CD4-positive, alpha-beta T cell (primary cell): ENCODE data around the gene CILP. TPM values are rescaled to one million over a fixed set of nuclear protein-coding genes. Genes with fewer than 3 reads are reported as not detected.
"Not testable (repeated sequence)": the region's sequence is repeated elsewhere in the genome, so short reads cannot be mapped to it uniquely, and the experiment has no call there.

ENCODE experiments used
- ATAC-seq: fragments of 200-7000 bp; cut with Tn5 transposase; one replicate; pipeline ENCODE4 v1.10.0; 2022; ENCODE audit warnings: mild to moderate bottlenecking; ENCODE audit not compliant: poor library complexity
- CTCF ChIA-PET: fragments of 350-600 bp; sonication (Branson Sonifier 250); formaldehyde crosslinking; loops from one replicate; lab custom pipeline; 2021; ENCODE audit warnings: antibody characterized with exemption, inconsistent platforms; lab: Charles Lee
- POLR2A ChIA-PET: fragments of 350-600 bp; sonication (Branson Sonifier 250); formaldehyde crosslinking; loops from one replicate; lab custom pipeline; 2021; ENCODE audit warnings: antibody characterized with exemption, inconsistent platforms; lab: Charles Lee
- DNase-seq, 14 experiments: peaks; one replicate each; pipeline ENCODE4 v3.0.0-alpha.2; 2013 to 2020; ENCODE audit warnings: mixed read lengths in 2 of 14
- H3K27ac ChIP-seq, 2 donors: one replicate each; pipeline versions ENCODE4 v1.5.1 to v1.7.0; 2013; ENCODE audit warnings: low read length in 2 of 2, low read depth in 1 of 2, mild to moderate bottlenecking in 1 of 2
- H3K27me3 ChIP-seq, 2 experiments: 1 replicate in 1 of 2; 2 replicates in 1 of 2; pipeline versions ENCODE4 v1.6.1 to v1.7.0; 2013; ENCODE audit warnings: low read length in 2 of 2, control low read depth in 1 of 2, mild to moderate bottlenecking in 1 of 2, moderate library complexity in 1 of 2; ENCODE audit not compliant: insufficient read depth in 2 of 2, control insufficient read depth in 1 of 2
- H3K36me3 ChIP-seq: one replicate; pipeline ENCODE4 v1.6.1; 2013; ENCODE audit warnings: low read length, control low read depth; ENCODE audit not compliant: insufficient read depth
- H3K4me1 ChIP-seq: one replicate; pipeline ENCODE4 v1.6.1; 2013; ENCODE audit warnings: low read length, control low read depth; ENCODE audit not compliant: insufficient read depth
- H3K4me3 ChIP-seq: one replicate; pipeline ENCODE4 v1.5.1; 2013; ENCODE audit warnings: mild to moderate bottlenecking, low read length, moderate library complexity
- H3K9me3 ChIP-seq, 2 experiments: 1 replicate in 1 of 2; 2 replicates in 1 of 2; pipeline versions ENCODE4 v1.6.1 to v1.7.0; 2013; ENCODE audit warnings: low read length in 2 of 2, mild to moderate bottlenecking in 2 of 2, control low read depth in 1 of 2, moderate library complexity in 1 of 2; ENCODE audit not compliant: control insufficient read depth in 1 of 2, insufficient read depth in 1 of 2
- H3K27ac Mint-ChIP-seq: one replicate; pipeline ENCODE4 v1.8.0; 2020; ENCODE audit warnings: mixed read lengths
- H3K27me3 Mint-ChIP-seq: one replicate; pipeline ENCODE4 v1.8.0; 2021; ENCODE audit warnings: mixed read lengths
- H3K36me3 Mint-ChIP-seq: one replicate; pipeline ENCODE4 v1.8.0; 2021; ENCODE audit warnings: low read depth, mixed read lengths
- H3K4me1 Mint-ChIP-seq: one replicate; pipeline ENCODE4 v1.8.0; 2021; ENCODE audit warnings: low read depth, mixed read lengths
- H3K4me3 Mint-ChIP-seq: one replicate; pipeline ENCODE4 v1.8.0; 2020; ENCODE audit warnings: mild to moderate bottlenecking, mixed read lengths
- H3K9me3 Mint-ChIP-seq: one replicate; pipeline ENCODE4 v1.8.0; 2020; ENCODE audit warnings: mixed read lengths
- CTCF ChIP-seq: fragments of 200-600 bp; IDR thresholded peaks from one replicate; pipeline ENCODE4 v1.8.0; 2022; ENCODE audit warnings: antibody characterized with exemption, mild to moderate bottlenecking
- intact Hi-C, 2 experiments: fragments of 100-400 bp; cut with DNase I in 1 of 2; cut with micrococcal nuclease in 1 of 2; formaldehyde crosslinking; loops; one replicate each; pipeline versions ENCODE4 v1.15.1 to v1.9.0; 2023 to 2025; cut with DNase I, micrococcal nuclease
- total RNA-seq, 174 experiments: library from RNA in 2 of 174; stranded (reverse) in 2 of 174; gene quantifications; one replicate each; pipeline ENCODE4 v1.2.3 and lab custom pipeline; 2021 to 2026

CILP gene
- total RNA-seq, 2 experiments from 2014 or later: 0.31 to 0.33 TPM

- ATAC-seq (no peak), DNase-seq (no peak)
- ChIA-PET CTCF (interaction anchor here (0.7 kb wide), 1 partner anchor 10 kb away, joined by 3 read pairs; no protein-coding TSS in a partner anchor), POLR2A (no interaction called here)
- no peak overlapping the region for H3K4me3 ChIP-seq
- no peaks in the 10 kb centered on the region for H3K27me3 ChIP-seq
- TF ChIP-seq CTCF: no peak
- Mint-ChIP-seq H3K9me3 (no peaks in the 10 kb centered on the region), H3K27me3 (no peaks in the 10 kb centered on the region), H3K4me1 (no peaks in the 10 kb centered on the region), H3K4me3 (no peak overlapping the region), H3K36me3 (no peaks in the 10 kb centered on the region), H3K27ac (no peak overlapping the region)
- H3K4me1 ChIP-seq: no peaks in the 10 kb centered on the region
- intact Hi-C loops: no loop called here
- no peaks in the 10 kb centered on the region for H3K9me3 ChIP-seq
- H3K36me3 ChIP-seq: no peaks in the 10 kb centered on the region
- no peak overlapping the region for H3K27ac ChIP-seq
These were observed 19.3 kb downstream of the CILP start for GRCh38 chr15:65192016-65192415.

GRCh38 chr15:65189102-65189740 is 22.1 kb downstream of the CILP start:
- ATAC-seq (no peak), DNase-seq (peak in 3 of 14 experiments; percentile 21 to 36 (median 23))
- TF ChIP-seq CTCF: no peak
- H3K27me3 Mint-ChIP-seq: no peaks in the 10 kb centered on the region
- no peak overlapping the region for H3K4me3 ChIP-seq
- H3K27me3 ChIP-seq: no peaks in the 10 kb centered on the region
- no peaks in the 10 kb centered on the region for H3K9me3 ChIP-seq
- no peaks in the 10 kb centered on the region for H3K9me3 Mint-ChIP-seq
- peaks cover 9% of the 10 kb centered on the region for H3K4me1 Mint-ChIP-seq
- ChIA-PET POLR2A (no interaction called here), CTCF (no interaction called here)
- H3K4me3 Mint-ChIP-seq: no peak overlapping the region
- no peak overlapping the region for H3K27ac ChIP-seq
- peaks cover 7% of the 10 kb centered on the region for H3K4me1 ChIP-seq
- no peaks in the 10 kb centered on the region for H3K36me3 ChIP-seq
- no peak overlapping the region for H3K27ac Mint-ChIP-seq
- intact Hi-C loops: loop anchor here in 1 of 2 experiments (5.0 to 10.0 kb wide), 6 partner anchors 98 to 804 kb away; partner anchors contain the start of genes MTFMT, PARP16, PCLAF and PLEKHO2
- H3K36me3 Mint-ChIP-seq: peaks cover 5% of the 10 kb centered on the region

- DNase-seq, H3K9me3 Mint-ChIP-seq, H3K4me3 Mint-ChIP-seq, H3K4me1 ChIP-seq, H3K36me3 ChIP-seq, CTCF ChIA-PET, H3K9me3 ChIP-seq, H3K27me3 Mint-ChIP-seq, H3K27me3 ChIP-seq, H3K4me3 ChIP-seq, H3K27ac Mint-ChIP-seq, H3K27ac ChIP-seq, POLR2A ChIA-PET, H3K36me3 Mint-ChIP-seq, ATAC-seq: not testable (repeated sequence)
- H3K4me1 Mint-ChIP-seq: peaks cover 16% of the 10 kb centered on the region
- intact Hi-C loops: loop anchor here in 1 of 2 experiments (5.0 to 10.0 kb wide), 6 partner anchors 99 to 804 kb away; partner anchors contain the start of genes MTFMT, PARP16, PCLAF and PLEKHO2
These were observed 22.8 kb downstream of the CILP start for GRCh38 chr15:65188472-65188871.
